H1 (cell line): ENCODE measurements around the gene SLC43A1.

Experiments used
- SIX5 ChIP-seq: IDR thresholded peaks from 2 replicates; pipeline ENCODE4 v1.6.1; 2011; ENCODE audit warnings: mild to moderate bottlenecking, low read depth, low read length
- TF ChIP-seq, protein P1 (sequence below), 3 experiments: IDR thresholded peaks; 1 replicate in 2 of 3; 2 replicates in 1 of 3; pipeline versions ENCODE4 v1.5.1 to v1.6.1; 2011; ENCODE audit warnings: low read length in 3 of 3, mild to moderate bottlenecking in 3 of 3, inconsistent platforms in 2 of 3, low read depth in 1 of 3, moderate library complexity in 1 of 3; ENCODE audit not compliant: insufficient read depth in 1 of 3; ENCODE audit errors: control extremely low read depth in 1 of 3

DNA sequence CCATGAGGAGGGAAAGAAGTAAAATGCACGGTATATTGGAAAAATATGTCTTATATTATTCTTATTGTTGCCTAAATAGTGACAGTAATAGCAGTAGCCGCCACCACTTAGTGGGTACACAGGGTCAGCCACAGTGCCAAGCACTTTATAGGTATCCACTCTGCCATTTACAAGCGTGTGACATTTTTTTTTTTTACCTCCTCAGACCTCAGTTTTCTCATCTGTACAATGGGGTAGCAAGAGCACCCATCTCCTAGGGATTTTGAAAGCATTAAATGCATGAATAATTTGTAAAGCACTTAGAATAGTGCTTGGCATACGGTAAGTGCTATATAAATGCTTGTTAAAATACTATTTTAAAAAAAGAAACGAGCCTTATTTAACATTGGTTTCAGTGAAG lies 46.2 kb downstream of the SLC43A1 start:
- TF ChIP-seq, protein P1, sequence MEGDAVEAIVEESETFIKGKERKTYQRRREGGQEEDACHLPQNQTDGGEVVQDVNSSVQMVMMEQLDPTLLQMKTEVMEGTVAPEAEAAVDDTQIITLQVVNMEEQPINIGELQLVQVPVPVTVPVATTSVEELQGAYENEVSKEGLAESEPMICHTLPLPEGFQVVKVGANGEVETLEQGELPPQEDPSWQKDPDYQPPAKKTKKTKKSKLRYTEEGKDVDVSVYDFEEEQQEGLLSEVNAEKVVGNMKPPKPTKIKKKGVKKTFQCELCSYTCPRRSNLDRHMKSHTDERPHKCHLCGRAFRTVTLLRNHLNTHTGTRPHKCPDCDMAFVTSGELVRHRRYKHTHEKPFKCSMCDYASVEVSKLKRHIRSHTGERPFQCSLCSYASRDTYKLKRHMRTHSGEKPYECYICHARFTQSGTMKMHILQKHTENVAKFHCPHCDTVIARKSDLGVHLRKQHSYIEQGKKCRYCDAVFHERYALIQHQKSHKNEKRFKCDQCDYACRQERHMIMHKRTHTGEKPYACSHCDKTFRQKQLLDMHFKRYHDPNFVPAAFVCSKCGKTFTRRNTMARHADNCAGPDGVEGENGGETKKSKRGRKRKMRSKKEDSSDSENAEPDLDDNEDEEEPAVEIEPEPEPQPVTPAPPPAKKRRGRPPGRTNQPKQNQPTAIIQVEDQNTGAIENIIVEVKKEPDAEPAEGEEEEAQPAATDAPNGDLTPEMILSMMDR (IDR thresholded peaks at IDR 0.05; ENCODE audit: control extremely low read depth in 1 of 3, insufficient read depth in 1 of 3, low read depth in 1 of 3, low read length in 3 of 3), result no peak
- TF ChIP-seq SIX5, result no peak
